SU-DHL-6 (cell line): Measurements from ENCODE around the gene PSG5.
"Not testable (repeated sequence)": the region's sequence is repeated elsewhere in the genome, so short reads cannot be mapped to it uniquely, and the experiment has no call there.

Experiments
- EZH2phosphoT487 ChIP-seq: fragments of 200-600 bp; sonication (generic), shearing (Covaris generic); conservative IDR thresholded peaks from 2 replicates; pipeline ENCODE4 v1.6.1; 2018; ENCODE audit warnings: mild to moderate bottlenecking, antibody characterized with exemption, low read length, moderate library complexity, mixed read lengths
- TF ChIP-seq, protein P1 (sequence below): fragments of 200-600 bp; sonication (generic); IDR thresholded peaks from one replicate; pipeline ENCODE4 v1.5.1; 2017; ENCODE audit warnings: antibody characterized with exemption, mild to moderate bottlenecking, low read length, moderate library complexity; ENCODE audit not compliant: insufficient read depth, poor library complexity, severe bottlenecking

DNA sequence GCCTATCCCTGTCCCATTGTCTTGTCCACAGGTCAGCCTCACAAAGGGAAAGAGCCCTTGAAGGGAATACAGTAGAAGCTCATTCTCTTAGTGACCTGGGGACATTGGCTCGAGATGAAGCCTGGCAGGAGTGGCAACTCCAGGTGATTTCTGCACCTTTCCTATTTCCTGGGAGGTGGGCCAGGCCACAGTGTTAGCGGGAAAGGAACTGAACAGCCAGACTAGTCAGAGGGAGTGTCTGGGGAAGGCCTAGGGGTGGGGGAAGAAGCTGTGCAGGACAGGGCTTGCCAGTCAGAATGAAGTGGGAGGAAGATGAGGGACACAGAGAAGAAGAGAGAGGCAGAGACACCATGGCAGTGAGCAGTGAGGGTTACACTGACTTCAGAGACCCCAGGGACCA is 15.6 kb upstream of the PSG5 start:
- TF ChIP-seq, protein P1, sequence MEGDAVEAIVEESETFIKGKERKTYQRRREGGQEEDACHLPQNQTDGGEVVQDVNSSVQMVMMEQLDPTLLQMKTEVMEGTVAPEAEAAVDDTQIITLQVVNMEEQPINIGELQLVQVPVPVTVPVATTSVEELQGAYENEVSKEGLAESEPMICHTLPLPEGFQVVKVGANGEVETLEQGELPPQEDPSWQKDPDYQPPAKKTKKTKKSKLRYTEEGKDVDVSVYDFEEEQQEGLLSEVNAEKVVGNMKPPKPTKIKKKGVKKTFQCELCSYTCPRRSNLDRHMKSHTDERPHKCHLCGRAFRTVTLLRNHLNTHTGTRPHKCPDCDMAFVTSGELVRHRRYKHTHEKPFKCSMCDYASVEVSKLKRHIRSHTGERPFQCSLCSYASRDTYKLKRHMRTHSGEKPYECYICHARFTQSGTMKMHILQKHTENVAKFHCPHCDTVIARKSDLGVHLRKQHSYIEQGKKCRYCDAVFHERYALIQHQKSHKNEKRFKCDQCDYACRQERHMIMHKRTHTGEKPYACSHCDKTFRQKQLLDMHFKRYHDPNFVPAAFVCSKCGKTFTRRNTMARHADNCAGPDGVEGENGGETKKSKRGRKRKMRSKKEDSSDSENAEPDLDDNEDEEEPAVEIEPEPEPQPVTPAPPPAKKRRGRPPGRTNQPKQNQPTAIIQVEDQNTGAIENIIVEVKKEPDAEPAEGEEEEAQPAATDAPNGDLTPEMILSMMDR: not testable (repeated sequence)
- TF ChIP-seq EZH2phosphoT487: not testable (repeated sequence)
